GM12864 (cell line): ENCODE data around the gene NKD2.

Experiments used
- DNase-seq: peaks from one replicate; pipeline ENCODE4 v3.0.0-alpha.2; 2011; ENCODE audit warnings: low read depth
- H3K4me3 ChIP-seq: 2 replicates; pipeline ENCODE4 v1.5.1; 2011; ENCODE audit warnings: mild to moderate bottlenecking, low read depth, low read length, control low read depth
- TF ChIP-seq, protein P1 (sequence below): IDR thresholded peaks from 2 replicates; pipeline ENCODE4 v1.5.1; 2011; ENCODE audit warnings: low read depth, mild to moderate bottlenecking, moderate library complexity, low read length, control low read depth, inconsistent platforms; ENCODE audit errors: missing control alignments

Gene NKD2

GRCh38 chr5:1030801-1031271 is 22.2 kb downstream of the NKD2 start:
- TF ChIP-seq, protein P1, sequence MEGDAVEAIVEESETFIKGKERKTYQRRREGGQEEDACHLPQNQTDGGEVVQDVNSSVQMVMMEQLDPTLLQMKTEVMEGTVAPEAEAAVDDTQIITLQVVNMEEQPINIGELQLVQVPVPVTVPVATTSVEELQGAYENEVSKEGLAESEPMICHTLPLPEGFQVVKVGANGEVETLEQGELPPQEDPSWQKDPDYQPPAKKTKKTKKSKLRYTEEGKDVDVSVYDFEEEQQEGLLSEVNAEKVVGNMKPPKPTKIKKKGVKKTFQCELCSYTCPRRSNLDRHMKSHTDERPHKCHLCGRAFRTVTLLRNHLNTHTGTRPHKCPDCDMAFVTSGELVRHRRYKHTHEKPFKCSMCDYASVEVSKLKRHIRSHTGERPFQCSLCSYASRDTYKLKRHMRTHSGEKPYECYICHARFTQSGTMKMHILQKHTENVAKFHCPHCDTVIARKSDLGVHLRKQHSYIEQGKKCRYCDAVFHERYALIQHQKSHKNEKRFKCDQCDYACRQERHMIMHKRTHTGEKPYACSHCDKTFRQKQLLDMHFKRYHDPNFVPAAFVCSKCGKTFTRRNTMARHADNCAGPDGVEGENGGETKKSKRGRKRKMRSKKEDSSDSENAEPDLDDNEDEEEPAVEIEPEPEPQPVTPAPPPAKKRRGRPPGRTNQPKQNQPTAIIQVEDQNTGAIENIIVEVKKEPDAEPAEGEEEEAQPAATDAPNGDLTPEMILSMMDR: no peak
- no peak overlapping the region for H3K4me3 ChIP-seq

DNA sequence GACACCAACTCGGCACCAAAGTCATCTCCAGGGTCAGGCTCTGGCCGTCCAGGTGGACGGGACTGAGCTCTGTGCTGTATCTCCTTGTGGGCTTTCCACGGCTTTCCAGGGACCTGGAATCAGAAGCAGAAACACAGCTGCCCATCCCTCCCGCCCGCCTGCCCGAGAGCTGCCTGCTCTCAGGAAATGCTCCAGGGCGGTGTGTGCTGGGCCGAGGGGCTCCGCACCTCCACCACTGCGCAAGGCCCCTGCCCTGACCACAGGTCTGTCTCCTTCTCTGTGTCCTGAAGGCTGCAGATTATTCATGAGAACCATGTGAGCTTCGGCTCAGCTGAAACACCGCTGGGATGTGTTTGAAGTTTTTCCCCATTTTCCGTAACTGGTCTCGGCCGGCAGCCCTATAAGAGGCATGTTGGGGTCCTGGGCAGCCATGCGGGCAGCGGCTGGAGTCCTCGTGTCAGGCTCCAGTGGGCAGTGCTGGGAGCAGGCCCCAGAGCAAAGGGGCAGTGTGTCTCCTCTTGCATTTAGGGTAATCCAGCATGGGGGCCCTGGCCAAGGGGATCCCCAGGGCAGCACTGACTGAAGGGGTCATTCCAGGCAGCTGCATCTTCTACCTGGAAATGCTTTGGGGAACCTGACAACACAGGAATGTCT is 22.8 kb downstream of the NKD2 start:
- H3K4me3 ChIP-seq: no peak overlapping the region
- DNase-seq: no peak
- TF ChIP-seq, protein P1: no peak

More at GRCh38 chr5:1030801-1031271, 22.2 kb downstream of the NKD2 start:
- DNase-seq: no peak

DNA sequence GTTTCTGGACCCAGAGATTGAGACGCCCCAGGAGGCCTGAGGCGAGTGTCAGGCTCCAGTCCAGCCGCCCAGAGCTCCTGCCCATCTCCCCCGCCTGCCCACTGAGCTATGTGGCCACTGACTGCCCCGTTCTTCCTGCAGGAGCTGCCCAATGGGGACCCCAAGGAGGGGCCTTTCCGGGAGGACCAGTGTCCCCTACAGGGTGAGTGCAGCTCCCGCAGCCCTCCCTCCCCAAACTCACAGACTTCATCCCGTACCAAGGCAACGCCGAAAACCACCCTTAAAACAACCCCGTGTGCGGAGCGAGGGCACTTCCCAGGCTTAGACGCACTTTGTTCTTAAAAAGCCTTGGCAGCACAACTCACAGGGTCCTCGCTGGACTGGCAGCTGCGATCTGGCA is 23.4 kb downstream of the NKD2 start:
- no peak overlapping the region for H3K4me3 ChIP-seq
- no peak for DNase-seq
- TF ChIP-seq, protein P1: no peak

- H3K4me3 ChIP-seq: no peak overlapping the region
- DNase-seq: no peak
- TF ChIP-seq, protein P1: no peak
Measured at GRCh38 chr5:1032551-1033027, 24.0 kb downstream of the NKD2 start.

- TF ChIP-seq, protein P1: no peak
Measured at GRCh38 chr5:1033178-1033577, 24.6 kb downstream of the NKD2 start.

DNA sequence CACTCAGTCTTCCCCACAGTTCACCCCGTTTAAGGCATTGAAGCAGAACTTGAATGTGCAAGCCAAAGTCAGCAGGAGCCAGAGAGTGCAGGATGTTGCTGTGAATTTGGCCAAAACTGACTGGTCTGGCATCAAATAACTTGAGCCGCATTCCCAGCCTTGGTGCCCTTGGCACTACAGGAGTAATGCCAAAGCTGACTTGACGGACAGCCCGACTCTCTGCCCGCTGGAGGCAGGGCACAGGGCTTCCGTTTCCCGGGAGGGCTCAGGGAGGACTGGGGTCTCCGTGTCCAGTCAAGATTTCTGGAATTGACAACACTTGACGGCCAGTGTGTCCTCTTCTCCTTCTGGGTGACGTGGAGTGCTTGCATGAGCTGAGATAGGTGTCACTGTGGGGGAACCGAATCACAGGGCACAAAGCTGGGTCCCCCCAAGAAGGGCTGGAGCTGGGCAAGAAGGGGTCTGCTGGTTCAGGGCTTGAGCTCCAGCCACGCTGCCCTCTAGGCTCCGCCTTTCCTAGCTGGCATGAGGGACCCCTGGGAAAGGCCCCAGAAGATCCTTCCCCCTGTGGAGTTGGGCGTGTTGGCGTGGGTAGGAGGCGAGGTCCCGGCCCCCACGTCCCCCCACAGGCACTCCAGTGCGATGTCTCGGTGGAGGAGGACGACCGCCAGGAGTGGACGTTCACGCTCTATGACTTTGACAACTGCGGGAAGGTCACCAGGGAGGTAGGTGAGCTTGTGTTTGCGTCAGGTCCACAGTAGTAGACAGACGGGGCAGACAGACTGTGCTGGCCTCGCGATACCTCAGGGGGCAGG is 25.2 kb downstream of the NKD2 start:
- no peak for DNase-seq
- TF ChIP-seq, protein P1: no peak

More at GRCh38 chr5:1033178-1033577, 24.6 kb downstream of the NKD2 start:
- no peak overlapping the region for H3K4me3 ChIP-seq
- DNase-seq: no peak

More for the DNA sequence above, 25.2 kb downstream of the NKD2 start:
- no peak overlapping the region for H3K4me3 ChIP-seq
